ENCODE results near the gene ABAT.

The ABAT gene

DNA sequence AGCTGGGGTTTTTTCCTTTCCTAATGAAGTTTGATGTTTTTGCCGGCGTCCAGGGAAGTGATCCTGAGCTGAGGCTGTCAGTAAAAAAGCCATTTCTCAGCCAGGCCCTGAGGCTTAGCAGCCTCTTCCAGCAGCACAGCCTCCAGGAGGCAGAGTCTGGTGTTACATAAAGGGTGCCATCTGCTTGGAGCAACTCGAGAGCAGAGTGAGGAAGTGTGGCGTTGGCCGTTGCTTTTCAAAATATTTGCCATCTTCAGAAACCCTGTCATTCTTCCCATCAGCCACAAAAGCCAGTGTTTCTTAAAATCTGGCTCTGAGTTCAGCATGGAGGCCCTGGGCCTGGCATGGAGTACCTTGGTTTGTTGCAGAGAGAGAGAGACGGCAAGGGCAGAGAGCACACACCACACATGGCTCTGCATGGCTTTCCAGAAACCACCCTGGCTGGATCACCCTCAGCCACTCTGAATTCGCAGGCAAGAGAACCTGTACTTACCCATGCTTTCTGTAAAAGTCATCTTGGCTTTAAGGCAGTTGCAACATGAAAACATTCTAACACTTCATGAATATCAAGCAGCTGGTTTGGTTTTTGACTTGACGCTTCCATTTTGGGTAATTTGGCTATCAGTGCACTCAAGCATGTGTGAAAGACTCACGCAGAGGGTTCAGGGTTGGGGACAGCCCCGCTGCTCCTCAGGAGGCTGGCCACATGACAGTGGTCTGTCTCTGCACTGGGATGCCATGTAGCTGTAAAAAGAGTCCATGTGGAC lies 144.3 kb downstream of the ABAT start:
- DNase-seq (ENCODE audit: low read depth), result no peak

DNA sequence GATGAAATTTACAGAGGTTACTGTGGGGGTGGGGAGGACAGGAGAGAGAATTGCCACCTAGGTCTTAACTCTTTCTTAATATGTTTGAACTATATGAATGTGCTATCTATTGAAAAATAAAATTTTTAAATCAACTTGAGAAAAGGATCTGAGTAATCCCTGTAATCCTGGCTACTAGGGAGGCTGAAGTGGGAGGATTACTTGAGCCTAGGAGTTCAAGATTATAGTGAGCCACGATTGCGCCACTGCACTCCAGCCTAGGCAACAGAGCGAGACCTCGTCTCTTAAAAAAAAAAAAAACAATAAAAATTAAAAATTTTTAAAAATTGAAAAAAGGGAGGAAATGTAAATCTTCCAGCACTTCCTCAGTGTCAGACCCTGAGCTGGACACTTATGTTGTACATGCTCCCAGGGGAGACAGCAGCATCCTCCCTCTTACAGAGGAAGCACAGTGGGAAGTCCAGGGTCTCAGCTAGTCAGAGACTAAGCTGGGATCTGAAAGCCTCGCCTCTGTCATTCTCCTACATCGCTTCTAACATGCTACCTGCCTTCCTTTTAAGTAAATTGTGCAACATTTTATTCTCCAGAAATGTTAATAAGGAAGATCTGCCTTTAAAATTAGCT lies 145.1 kb downstream of the ABAT start:
- no peak for DNase-seq (ENCODE audit: low read depth)

DNA sequence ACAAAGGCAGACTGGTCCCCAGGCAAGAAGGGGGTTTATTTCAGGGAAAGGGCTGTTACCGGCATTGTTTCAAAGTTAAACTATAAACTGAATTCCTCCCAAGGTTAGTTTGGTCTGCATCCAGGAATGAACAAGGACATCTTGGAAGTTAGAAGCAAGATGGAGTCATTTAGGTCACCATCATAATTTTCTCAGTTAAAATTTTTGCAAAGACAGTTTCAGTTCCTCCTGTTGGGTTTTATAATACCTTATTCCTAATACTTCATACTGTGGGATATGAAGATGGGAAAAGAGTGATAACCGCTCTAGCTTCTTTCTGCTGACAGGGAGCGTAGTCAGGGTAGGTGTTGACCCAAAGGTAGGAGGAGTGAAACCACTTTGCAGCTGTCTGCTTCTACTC lies 148.0 kb downstream of the ABAT start:
- no peak for DNase-seq (ENCODE audit: low read depth)

DNA sequence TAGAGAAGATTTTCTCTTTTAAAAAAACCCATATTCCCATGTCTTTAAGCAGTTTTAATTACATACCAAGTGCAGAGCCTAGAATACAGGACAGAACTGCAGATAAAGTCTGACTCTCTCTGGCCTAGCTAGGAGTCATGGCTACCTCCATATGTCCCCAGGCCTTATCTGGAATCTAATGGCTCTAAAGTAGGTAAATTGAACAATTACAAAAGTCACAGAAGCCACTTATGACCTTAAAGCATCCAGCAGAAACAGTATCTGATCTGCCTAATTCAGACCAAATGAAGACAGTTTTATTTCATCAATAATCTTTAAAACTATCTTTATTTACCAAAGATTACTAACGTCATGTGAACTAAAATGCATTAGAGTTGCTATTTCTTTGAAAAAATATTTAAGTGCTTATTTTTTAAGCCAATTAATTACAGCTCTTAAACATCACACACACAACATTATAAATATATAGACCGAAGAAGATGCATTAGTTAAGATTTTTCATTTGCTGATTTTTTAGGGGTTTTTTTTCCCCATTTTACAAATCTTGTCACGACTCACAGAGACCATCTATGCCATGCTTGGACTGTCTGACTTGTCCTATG lies 152.0 kb downstream of the ABAT start:
- DNase-seq (ENCODE audit: low read depth), result no peak

DNA sequence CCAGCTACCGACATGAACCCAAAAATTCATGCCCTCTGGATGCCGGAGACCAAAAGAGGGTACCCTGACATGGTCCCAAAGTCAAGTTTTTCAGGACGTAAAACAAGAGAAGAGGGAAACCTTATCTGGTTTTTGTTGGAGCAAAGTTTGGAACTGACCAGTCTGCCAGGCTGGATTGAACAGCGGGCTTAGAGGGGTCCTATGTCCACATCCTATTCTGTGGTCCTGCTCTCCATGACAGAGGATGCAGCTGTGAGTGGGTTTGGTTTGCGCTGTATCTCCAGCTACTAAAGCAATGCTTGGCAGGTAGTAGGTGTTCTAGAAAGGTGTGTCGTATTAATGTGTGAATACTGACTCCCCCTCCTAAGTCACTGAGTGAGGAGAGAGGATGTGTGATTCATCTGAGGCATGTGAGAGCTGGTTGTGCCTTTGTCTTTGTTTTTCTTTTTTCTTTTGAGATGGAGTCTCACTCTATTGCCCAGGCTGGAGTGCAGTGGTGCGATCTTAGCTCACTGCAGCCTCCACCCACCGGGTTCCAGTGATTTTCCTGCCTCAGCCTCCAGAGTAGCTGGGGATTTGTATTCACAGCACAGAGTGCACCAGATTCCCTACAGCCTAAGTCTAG lies 154.2 kb downstream of the ABAT start:
- DNase-seq (ENCODE audit: low read depth), result peak; percentile 30

DNA sequence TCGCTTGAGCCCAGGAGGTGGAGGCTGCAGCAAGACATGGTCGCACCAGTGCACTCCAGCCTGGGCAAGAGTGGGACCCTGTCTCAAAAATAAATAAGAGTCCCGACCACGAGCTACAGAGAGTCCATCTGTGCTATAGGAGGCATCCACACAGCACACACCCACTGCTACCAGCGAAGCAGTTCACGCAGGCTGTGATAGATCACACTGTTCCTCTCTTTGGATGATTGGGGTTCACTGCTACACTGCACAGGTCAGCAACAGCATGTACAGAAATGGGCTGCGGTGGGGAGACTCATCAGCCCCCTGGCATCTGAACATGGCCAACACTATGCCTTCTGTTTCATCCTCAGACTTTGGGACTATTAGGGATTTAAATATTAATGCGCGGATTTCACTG lies 157.0 kb downstream of the ABAT start:
- DNase-seq (ENCODE audit: low read depth), result no peak

DNA sequence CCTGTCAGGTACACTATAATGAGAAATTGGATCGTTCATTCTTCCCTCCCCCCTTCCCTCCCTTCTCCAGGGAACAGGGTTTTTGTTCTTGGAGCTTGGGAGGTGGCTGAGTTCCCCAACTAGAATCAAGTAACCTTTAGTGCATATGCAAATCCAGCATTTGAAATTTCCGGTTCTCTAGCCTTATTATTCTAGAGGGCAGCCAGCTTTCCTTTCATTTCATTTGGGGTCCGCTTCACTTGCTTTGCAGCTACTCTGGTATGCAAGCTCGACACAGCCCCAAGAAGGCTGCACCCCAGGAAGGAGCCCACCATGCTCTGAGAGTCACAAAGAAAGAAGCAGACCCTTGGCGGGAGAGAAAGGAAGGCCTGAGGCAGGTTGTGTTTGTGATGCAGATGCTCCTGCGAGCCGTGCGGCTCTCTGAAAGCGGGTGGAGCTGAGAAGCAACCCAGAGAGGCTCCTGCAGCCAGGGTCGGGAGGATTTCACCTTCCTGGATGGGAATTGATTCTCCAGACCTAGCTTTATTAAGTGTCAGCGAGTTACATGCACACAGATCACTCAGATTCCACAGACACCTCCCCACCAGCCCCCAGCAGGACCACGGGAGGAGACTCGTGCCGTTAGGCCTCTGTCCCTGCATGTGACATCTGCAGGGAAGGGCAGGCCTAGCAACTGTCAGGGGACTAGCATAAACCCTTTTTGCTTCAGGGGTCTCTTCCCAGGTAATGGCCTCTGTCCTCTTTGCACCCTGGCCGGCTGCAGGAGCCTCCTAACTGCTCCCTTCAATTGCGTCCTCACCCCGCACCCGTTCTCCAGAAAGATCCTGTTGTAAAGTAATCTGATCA lies 157.7 kb downstream of the ABAT start:
- no peak for DNase-seq (ENCODE audit: low read depth)

DNA sequence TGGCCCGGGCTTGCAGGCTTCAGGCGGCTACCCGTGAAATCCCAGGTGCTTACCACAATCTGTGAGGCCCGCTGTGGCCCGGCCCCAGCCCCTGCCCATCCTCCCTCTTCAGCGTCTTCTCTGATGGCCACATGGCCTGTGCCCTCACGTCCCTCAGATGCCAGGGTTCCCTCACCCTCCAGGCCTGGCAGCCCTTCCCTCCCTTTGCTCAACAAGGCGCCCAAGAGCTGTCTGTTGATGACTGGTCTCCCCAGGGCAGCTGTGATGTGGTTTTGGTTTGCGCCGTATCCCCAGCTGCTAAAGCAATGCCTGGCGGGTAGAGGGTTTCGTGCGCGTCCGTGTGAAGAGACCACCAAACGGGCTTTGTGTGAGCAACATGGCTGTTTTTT lies 158.3 kb downstream of the ABAT start:
- no peak for DNase-seq (ENCODE audit: low read depth)
